CD8-positive, alpha-beta memory T cell (primary cell): ENCODE results near the gene TMCC2. TPM values are rescaled to one million over a fixed set of nuclear protein-coding genes. Genes with fewer than 3 reads are reported as not detected.
A peak's percentile ranks its signal among the peaks of the same experiment; 100 is the strongest.
"Not testable (repeated sequence)": the region's sequence is repeated elsewhere in the genome, so short reads cannot be mapped to it uniquely, and the experiment has no call there.

ENCODE experiments used
- CTCF ChIA-PET: fragments of 350-600 bp; sonication (Branson Sonifier 250); formaldehyde crosslinking; loops from one replicate; lab custom pipeline; 2021; ENCODE audit warnings: antibody characterized with exemption; lab: Charles Lee
- POLR2A ChIA-PET: fragments of 350-600 bp; sonication (Branson Sonifier 250); formaldehyde crosslinking; loops from one replicate; lab custom pipeline; 2021; ENCODE audit warnings: antibody characterized with exemption; lab: Charles Lee
- DNase-seq, 5 donors: peaks; one replicate each; pipeline versions ENCODE4 v3.0.0 to v3.0.0-alpha.2; 2020 to 2022; ENCODE audit warnings: mixed read lengths in 1 of 5
- H3K27ac ChIP-seq: one replicate; pipeline ENCODE4 v1.7.0; 2013; ENCODE audit warnings: low read depth, mild to moderate bottlenecking, low read length, moderate library complexity
- H3K27me3 ChIP-seq: 2 replicates; pipeline ENCODE4 v1.7.0; 2013; ENCODE audit warnings: low read length, mild to moderate bottlenecking; ENCODE audit not compliant: insufficient read depth, poor library complexity, severe bottlenecking
- H3K36me3 ChIP-seq: 2 replicates; pipeline ENCODE4 v1.7.0; 2013; ENCODE audit warnings: mild to moderate bottlenecking, low read length, moderate library complexity; ENCODE audit not compliant: insufficient read depth
- H3K4me1 ChIP-seq: 2 replicates; pipeline ENCODE4 v1.7.0; 2013; ENCODE audit warnings: mild to moderate bottlenecking, low read length, moderate library complexity; ENCODE audit not compliant: insufficient read depth
- H3K4me3 ChIP-seq: 2 replicates; pipeline ENCODE4 v1.7.0; 2013; ENCODE audit warnings: mild to moderate bottlenecking, low read length
- H3K9me3 ChIP-seq: 2 replicates; pipeline ENCODE4 v1.7.0; 2013; ENCODE audit warnings: mild to moderate bottlenecking, low read length
- H3K27ac Mint-ChIP-seq, 8 donors: one replicate each; pipeline ENCODE4 v1.8.0; 2020 to 2021; ENCODE audit warnings: mixed read lengths in 8 of 8, mild to moderate bottlenecking in 6 of 8, inconsistent platforms in 3 of 8, moderate library complexity in 3 of 8
- H3K27me3 Mint-ChIP-seq, 2 donors: one replicate each; pipeline ENCODE4 v1.8.0; 2020 to 2021; ENCODE audit warnings: mixed read lengths in 2 of 2, mild to moderate bottlenecking in 1 of 2, moderate library complexity in 1 of 2
- H3K36me3 Mint-ChIP-seq, 3 donors: one replicate each; pipeline ENCODE4 v1.8.0; 2020 to 2021; ENCODE audit warnings: mixed read lengths in 3 of 3, inconsistent platforms in 1 of 3, mild to moderate bottlenecking in 1 of 3
- H3K4me1 Mint-ChIP-seq, 3 donors: one replicate each; pipeline ENCODE4 v1.8.0; 2020 to 2021; ENCODE audit warnings: mixed read lengths in 3 of 3, inconsistent platforms in 1 of 3, mild to moderate bottlenecking in 1 of 3
- H3K4me3 Mint-ChIP-seq, 7 donors: one replicate each; pipeline ENCODE4 v1.8.0; 2020 to 2021; ENCODE audit warnings: mixed read lengths in 7 of 7, mild to moderate bottlenecking in 6 of 7, moderate library complexity in 4 of 7, inconsistent platforms in 2 of 7
- H3K9me3 Mint-ChIP-seq, 5 donors: one replicate each; pipeline ENCODE4 v1.8.0; 2020 to 2022; ENCODE audit warnings: mixed read lengths in 5 of 5, mild to moderate bottlenecking in 3 of 5, moderate library complexity in 2 of 5, inconsistent platforms in 1 of 5
- polyA plus RNA-seq: library from polyadenylated mRNA; unstranded; fragments of 300-500 nt; fragmentation: Illumina TruSeq; gene quantifications from one replicate; pipeline ENCODE4 v1.2.3, GENCODE V29; 2021
- total RNA-seq, 2 experiments: library from RNA; stranded (reverse); gene quantifications; one replicate each; pipeline ENCODE4 v1.2.3, GENCODE V29; 2021

TMCC2 gene
- total and polyA plus RNA-seq, 3 experiments from 2014 or later, result 1.4 to 8.4 (median 7.1) TPM

- H3K27me3 Mint-ChIP-seq, H3K36me3 ChIP-seq, DNase-seq, H3K27me3 ChIP-seq, H3K27ac ChIP-seq, H3K36me3 Mint-ChIP-seq, POLR2A ChIA-PET, H3K9me3 Mint-ChIP-seq, H3K9me3 ChIP-seq, H3K4me3 ChIP-seq: not testable (repeated sequence)
- CTCF ChIA-PET, result interaction anchor here (0.8 to 37.5 kb wide), 4 partner anchors 7 to 248 kb away, joined by 3 to 1351 read pairs (median 118); partner anchors contain the start of gene NUAK2
- Mint-ChIP-seq H3K4me1 (peaks cover 63 to 78% (median 66%) of the 10 kb centered on the region in 3 donors), H3K27ac (peak overlapping the region in 3 of 8 donors; percentile 26 to 93 (median 40)), H3K4me3 (peak overlapping the region in 1 of 7 donors; percentile 22)
- H3K4me1 ChIP-seq, result peaks cover 76% of the 10 kb centered on the region
Measured at GRCh38 chr1:205280666-205281395, 53.1 kb downstream of the TMCC2 start.

DNA sequence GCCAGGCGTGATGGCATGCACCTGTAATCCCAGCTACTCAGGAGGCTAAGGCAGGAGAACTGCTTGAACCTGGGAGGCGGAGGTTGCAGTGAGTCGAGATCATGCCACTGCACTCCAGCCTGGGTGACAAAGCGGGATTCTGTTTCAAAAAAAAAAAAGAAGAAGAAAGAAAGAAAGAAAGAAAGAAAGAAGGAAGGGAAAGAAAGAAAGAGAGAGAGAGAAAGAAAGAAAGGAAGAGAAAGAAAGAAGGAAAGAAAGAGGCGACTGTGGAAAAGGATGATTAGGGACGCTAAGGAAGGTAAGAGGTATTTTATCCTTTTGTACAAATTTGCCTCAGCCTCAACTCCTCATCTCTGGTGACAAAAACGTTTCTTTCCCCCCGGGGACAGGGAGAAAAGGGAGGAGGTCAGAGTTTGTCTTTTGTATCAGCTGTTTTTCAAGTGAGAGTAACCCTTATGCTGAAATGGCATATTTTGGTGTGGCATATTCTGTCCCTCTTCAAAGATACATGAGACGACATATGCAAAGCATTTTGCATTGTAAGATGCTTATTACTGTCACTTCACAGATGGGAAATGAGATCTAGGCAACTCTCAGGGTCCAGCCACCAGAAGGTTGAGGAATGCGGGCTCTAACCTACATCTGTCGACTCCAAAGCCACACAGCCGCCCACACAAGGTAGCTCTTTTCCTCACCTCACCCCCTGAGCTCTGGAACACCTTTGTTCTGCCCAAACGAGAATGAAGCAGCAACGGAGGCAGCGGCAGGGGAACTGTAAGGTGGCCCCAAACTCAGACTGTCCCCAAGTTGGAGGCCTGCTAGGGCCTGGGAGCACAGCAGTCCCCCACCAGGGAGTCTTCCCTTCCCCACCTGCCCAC is 55.8 kb downstream of the TMCC2 start:
- Histone ChIP-seq H3K36me3 (no peaks in the 10 kb centered on the region), H3K27me3 (no peaks in the 10 kb centered on the region), H3K4me1 (peaks cover 86% of the 10 kb centered on the region), H3K4me3 (peak overlapping the region; percentile 80), H3K27ac (no peak overlapping the region), H3K9me3 (no peaks in the 10 kb centered on the region)
- H3K27me3 Mint-ChIP-seq, result peaks cover 0 to 5% of the 10 kb centered on the region in 2 donors
- H3K4me1 Mint-ChIP-seq, result peaks cover 83 to 87% (median 84%) of the 10 kb centered on the region in 3 donors
- H3K4me3 Mint-ChIP-seq, result peak overlapping the region in 4 of 7 donors; percentile 18 to 61 (median 50)
- peaks cover 0 to 2% (median 0%) of the 10 kb centered on the region in 5 donors for H3K9me3 Mint-ChIP-seq
- H3K36me3 Mint-ChIP-seq, result peaks cover 0 to 3% (median 1%) of the 10 kb centered on the region in 3 donors
- CTCF ChIA-PET, result interaction anchor here (1.6 to 37.5 kb wide), 5 partner anchors 9 to 202 kb away, joined by 4 to 1351 read pairs (median 6); partner anchors contain the start of gene NUAK2
- peak in 1 of 5 donors; percentile 25 for DNase-seq
- POLR2A ChIA-PET, result interaction anchor here (0.7 to 5.2 kb wide), 3 partner anchors 13 to 36 kb away, joined by 5 to 86 read pairs (median 6); partner anchors contain the start of gene NUAK2
- peak overlapping the region; percentile 61 to 97 (median 92) for H3K27ac Mint-ChIP-seq

DNA sequence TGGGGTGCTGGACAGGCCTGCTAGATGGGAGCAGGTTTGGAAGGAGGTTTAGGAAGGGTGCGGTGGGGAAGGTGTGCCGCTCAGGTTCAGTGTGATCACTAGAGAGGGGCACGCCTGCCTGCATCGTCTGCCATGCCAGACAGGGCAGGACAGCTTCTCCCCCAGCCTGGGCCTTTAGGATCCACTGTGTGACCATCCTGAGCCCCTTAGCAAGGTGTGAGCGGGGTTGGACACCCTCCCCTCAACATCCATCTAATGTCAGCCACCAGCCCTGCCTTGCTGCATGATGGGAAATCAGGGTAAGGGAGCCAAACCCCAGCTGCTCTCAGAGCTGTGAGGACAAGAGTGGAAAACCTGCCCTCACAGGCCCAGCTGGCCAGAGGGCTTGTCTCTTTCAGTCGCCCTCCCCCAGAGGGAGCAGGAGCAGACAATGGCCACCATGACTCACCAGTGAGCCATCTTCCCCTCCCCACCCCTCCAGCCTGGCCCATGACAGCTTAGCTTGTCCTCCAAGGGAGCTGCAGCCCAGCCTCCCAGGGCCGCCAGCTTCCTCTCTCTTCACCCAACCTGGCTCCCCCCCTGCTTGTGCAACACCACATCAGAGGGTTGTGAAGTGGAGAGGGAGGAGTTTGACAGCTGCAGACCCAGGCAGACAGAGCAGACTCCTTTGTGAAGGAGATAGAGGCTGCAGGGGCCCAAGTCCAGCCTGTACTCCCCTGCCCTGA is 56.8 kb downstream of the TMCC2 start:
- DNase-seq, result peak; percentile 80 to 97 (median 90)
- Mint-ChIP-seq H3K27me3 (peaks cover 0 to 5% of the 10 kb centered on the region in 2 donors), H3K36me3 (peaks cover 0 to 3% (median 1%) of the 10 kb centered on the region in 3 donors), H3K27ac (peak overlapping the region; percentile 77 to 98 (median 94)), H3K4me1 (peaks cover 77 to 86% (median 80%) of the 10 kb centered on the region in 3 donors), H3K9me3 (peaks cover 0 to 2% (median 0%) of the 10 kb centered on the region in 5 donors), H3K4me3 (peak overlapping the region; percentile 73 to 87 (median 81))
- H3K4me3 ChIP-seq, result peak overlapping the region; percentile 80
- no peaks in the 10 kb centered on the region for H3K36me3 ChIP-seq
- H3K27ac ChIP-seq, result peak overlapping the region; percentile 7
- no peaks in the 10 kb centered on the region for H3K9me3 ChIP-seq
- ChIA-PET POLR2A (interaction anchor here (0.6 to 5.2 kb wide), 12 partner anchors 10 to 465 kb away, joined by 3 to 86 read pairs (median 4); partner anchors contain the start of genes DSTYK, ELK4, NUAK2 and NUCKS1), CTCF (interaction anchor here (0.6 to 37.5 kb wide), 7 partner anchors 10 to 146 kb away, joined by 3 to 1351 read pairs (median 4); partner anchors contain the start of gene NUAK2)
- peaks cover 85% of the 10 kb centered on the region for H3K4me1 ChIP-seq
- no peaks in the 10 kb centered on the region for H3K27me3 ChIP-seq

DNA sequence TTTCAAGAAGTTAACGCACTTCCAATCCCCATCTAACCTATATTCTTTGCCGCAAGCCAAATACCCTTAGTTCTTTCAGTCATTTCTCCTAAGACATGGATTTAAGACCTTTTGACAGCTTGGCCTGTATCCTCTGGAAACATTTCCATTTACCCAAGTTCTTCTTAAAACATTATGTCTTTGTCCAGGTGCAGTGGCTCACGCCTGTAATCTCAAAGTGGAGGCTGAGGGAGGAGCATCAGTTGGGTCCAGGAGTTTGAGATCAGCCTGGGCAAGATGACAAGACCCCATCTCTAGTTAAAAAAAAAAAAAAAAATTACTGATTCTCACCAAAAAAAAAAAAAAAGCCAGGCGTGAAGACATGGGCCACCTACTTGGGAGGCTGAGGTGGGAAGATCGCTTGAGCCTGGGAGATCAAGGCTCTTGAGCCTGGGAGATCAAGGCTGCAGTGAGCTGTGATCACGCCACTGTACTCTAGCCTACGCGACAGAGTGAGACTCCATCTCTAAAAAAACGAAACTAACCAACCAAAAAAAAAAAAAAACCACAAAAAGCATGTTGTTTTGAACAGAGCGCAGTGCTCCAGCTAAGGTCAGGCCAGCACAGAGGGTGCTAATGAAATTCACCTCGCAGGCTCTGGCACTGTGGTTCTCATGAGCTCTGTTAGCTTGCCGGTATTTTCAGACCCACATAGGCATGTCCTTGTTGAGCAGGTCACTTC is 57.8 kb downstream of the TMCC2 start:
- CTCF ChIA-PET, result interaction anchor here (0.9 to 37.5 kb wide), 6 partner anchors 10 to 201 kb away, joined by 3 to 1351 read pairs (median 5); partner anchors contain the start of gene NUAK2
- H3K36me3 ChIP-seq, result no peaks in the 10 kb centered on the region
- DNase-seq, result peak; percentile 40 to 80 (median 73)
- Mint-ChIP-seq H3K9me3 (peaks cover 0 to 2% (median 0%) of the 10 kb centered on the region in 5 donors), H3K4me1 (peaks cover 72 to 83% (median 77%) of the 10 kb centered on the region in 3 donors), H3K36me3 (peaks cover 0 to 1% (median 0%) of the 10 kb centered on the region in 3 donors), H3K4me3 (peak overlapping the region; percentile 73 to 87 (median 81)), H3K27me3 (peaks cover 0 to 5% of the 10 kb centered on the region in 2 donors), H3K27ac (peak overlapping the region; percentile 77 to 98 (median 94))
- H3K27me3 ChIP-seq, result no peaks in the 10 kb centered on the region
- H3K9me3 ChIP-seq, result no peaks in the 10 kb centered on the region
- H3K27ac ChIP-seq, result peak overlapping the region; percentile 7
- POLR2A ChIA-PET, result interaction anchor here (0.6 to 5.2 kb wide), 18 partner anchors 9 to 1455 kb away, joined by 3 to 86 read pairs (median 6); partner anchors contain the start of gene NUAK2
- peaks cover 75% of the 10 kb centered on the region for H3K4me1 ChIP-seq
- peak overlapping the region; percentile 80 for H3K4me3 ChIP-seq

DNA sequence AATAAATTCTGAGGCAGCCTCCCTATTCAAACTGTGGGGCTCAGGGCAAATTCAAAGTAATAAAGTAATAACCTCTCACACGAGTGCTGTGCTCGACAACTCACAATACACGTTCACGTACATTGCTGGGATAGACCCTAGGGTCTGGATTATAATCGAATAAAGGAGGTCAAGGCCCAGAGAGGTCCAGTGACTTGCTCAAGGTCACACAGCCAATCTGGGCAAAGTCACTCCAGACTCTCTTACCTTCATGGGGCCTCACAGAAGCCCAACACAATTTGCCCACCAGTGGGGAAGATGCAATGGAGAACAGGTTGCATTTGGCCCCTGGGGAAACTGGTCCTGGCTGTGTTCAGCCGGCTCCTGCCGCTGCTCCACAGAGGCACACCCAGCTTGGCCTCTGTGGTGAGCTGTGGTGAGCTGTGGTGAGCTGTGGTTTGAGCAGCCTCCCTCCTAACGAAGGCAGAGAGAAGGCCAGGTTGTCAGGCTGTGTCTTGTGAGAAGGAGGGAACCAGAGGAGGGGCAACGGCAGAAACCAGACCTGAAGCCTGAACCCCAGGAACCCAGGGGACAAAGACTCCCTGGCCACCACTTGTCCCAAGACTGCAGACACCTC is 58.7 kb downstream of the TMCC2 start:
- Mint-ChIP-seq H3K27ac (peak overlapping the region; percentile 77 to 98 (median 94)), H3K4me3 (peak overlapping the region; percentile 73 to 87 (median 81)), H3K27me3 (peaks cover 0 to 5% of the 10 kb centered on the region in 2 donors), H3K9me3 (peaks cover 0 to 2% (median 0%) of the 10 kb centered on the region in 5 donors), H3K4me1 (peaks cover 72 to 84% (median 79%) of the 10 kb centered on the region in 3 donors), H3K36me3 (peaks cover 0 to 1% (median 0%) of the 10 kb centered on the region in 3 donors)
- Histone ChIP-seq H3K36me3 (no peaks in the 10 kb centered on the region), H3K4me1 (peaks cover 74% of the 10 kb centered on the region), H3K9me3 (no peaks in the 10 kb centered on the region), H3K27me3 (no peaks in the 10 kb centered on the region), H3K27ac (peak overlapping the region; percentile 7), H3K4me3 (peak overlapping the region; percentile 80)
- POLR2A ChIA-PET, result interaction anchor here (0.6 to 5.2 kb wide), 10 partner anchors 9 to 738 kb away, joined by 3 to 86 read pairs (median 10); partner anchors contain the start of gene NUAK2
- DNase-seq, result peak; percentile 57 to 83 (median 73)
- CTCF ChIA-PET, result interaction anchor here (1.1 to 37.5 kb wide), 3 partner anchors 12 to 200 kb away, joined by 3 to 1351 read pairs (median 231); partner anchors contain the start of gene NUAK2

DNA sequence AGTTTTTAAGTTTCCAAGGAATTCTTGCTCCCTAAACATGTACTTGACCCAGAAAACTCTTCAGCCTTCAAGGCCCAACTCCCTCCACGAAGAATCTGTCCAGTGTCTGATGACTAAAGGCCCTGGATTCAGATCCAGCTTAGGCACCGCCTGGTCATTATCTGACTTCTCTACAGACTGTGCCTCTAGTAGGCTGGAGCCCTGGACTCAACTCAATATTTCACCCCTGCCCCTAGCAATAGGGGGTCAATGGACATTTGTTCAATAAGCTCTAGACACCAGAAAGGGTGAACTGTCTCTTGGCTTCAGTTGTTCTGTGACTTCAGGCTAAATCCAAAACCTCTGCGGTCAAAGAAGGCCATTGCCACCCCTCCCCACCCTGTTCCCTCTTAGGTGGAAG is 59.3 kb downstream of the TMCC2 start:
- Mint-ChIP-seq H3K36me3 (peaks cover 0 to 1% (median 0%) of the 10 kb centered on the region in 3 donors), H3K4me1 (peaks cover 76 to 90% (median 86%) of the 10 kb centered on the region in 3 donors), H3K27me3 (peaks cover 0 to 5% of the 10 kb centered on the region in 2 donors), H3K4me3 (peak overlapping the region; percentile 73 to 87 (median 81)), H3K9me3 (peaks cover 0 to 2% (median 0%) of the 10 kb centered on the region in 5 donors), H3K27ac (peak overlapping the region; percentile 77 to 98 (median 94))
- ChIA-PET POLR2A (interaction anchor here (1.1 to 5.2 kb wide), 6 partner anchors 11 to 38 kb away, joined by 3 to 86 read pairs (median 12); partner anchors contain the start of gene NUAK2), CTCF (interaction anchor here (10.0 to 37.5 kb wide), 2 partner anchors 13 to 34 kb away, joined by 231 to 1351 read pairs; partner anchors contain the start of gene NUAK2)
- Histone ChIP-seq H3K4me3 (peak overlapping the region; percentile 80), H3K36me3 (no peaks in the 10 kb centered on the region), H3K27me3 (no peaks in the 10 kb centered on the region), H3K9me3 (no peaks in the 10 kb centered on the region), H3K4me1 (peaks cover 79% of the 10 kb centered on the region), H3K27ac (no peak overlapping the region)
- DNase-seq, result no peak
